Activated CD4-positive, alpha-beta T cell treated with anti-CD3 and anti-CD28 coated beads for 36 hours (primary cell): ENCODE measurements around the gene DNAAF3. TPM values are rescaled to one million over a fixed set of nuclear protein-coding genes. Genes with fewer than 3 reads are reported as not detected.
"Not testable (repeated sequence)": the region's sequence is repeated elsewhere in the genome, so short reads cannot be mapped to it uniquely, and the experiment has no call there.

ENCODE experiments used
- ATAC-seq: fragments of 200-7000 bp; cut with Tn5 transposase; one replicate; pipeline ENCODE4 v1.10.0; 2021; ENCODE audit warnings: mild to moderate bottlenecking, moderate library complexity
- CTCF ChIA-PET: fragments of 350-600 bp; sonication (Branson Sonifier 250); formaldehyde crosslinking; loops from one replicate; lab custom pipeline; 2021; ENCODE audit warnings: antibody characterized with exemption; lab: Charles Lee
- POLR2A ChIA-PET: fragments of 350-600 bp; sonication (Branson Sonifier 250); formaldehyde crosslinking; loops from one replicate; lab custom pipeline; 2021; ENCODE audit warnings: antibody characterized with exemption, inconsistent platforms; lab: Charles Lee
- DNase-seq: peaks from one replicate; pipeline ENCODE4 v3.0.0-alpha.2; 2020
- H3K27ac Mint-ChIP-seq: one replicate; pipeline ENCODE4 v1.8.0; 2021; ENCODE audit warnings: mixed read lengths
- H3K27me3 Mint-ChIP-seq: one replicate; pipeline ENCODE4 v1.8.0; 2021; ENCODE audit warnings: mixed read lengths
- H3K36me3 Mint-ChIP-seq: one replicate; pipeline ENCODE4 v1.8.0; 2021; ENCODE audit warnings: low read depth, mixed read lengths
- H3K4me1 Mint-ChIP-seq: one replicate; pipeline ENCODE4 v1.8.0; 2021; ENCODE audit warnings: mixed read lengths
- H3K4me3 Mint-ChIP-seq: one replicate; pipeline ENCODE4 v1.8.0; 2021; ENCODE audit warnings: mild to moderate bottlenecking, moderate library complexity, mixed read lengths
- H3K9me3 Mint-ChIP-seq: one replicate; pipeline ENCODE4 v1.8.0; 2021; ENCODE audit warnings: low read depth, mixed read lengths
- intact Hi-C, 2 experiments: fragments of 100-400 bp; cut with DNase I in 1 of 2; cut with micrococcal nuclease in 1 of 2; formaldehyde crosslinking; loops; one replicate each; pipeline versions ENCODE4 v1.14.2 to v1.15.1; 2022 to 2024; cut with DNase I, micrococcal nuclease
- total RNA-seq, 2 experiments: library from RNA; stranded (reverse); gene quantifications; one replicate each; pipeline ENCODE4 v1.2.3, GENCODE V29; 2021

The DNAAF3 gene
- total RNA-seq, 2 experiments from 2014 or later: 0.53 to 0.72 TPM

DNA sequence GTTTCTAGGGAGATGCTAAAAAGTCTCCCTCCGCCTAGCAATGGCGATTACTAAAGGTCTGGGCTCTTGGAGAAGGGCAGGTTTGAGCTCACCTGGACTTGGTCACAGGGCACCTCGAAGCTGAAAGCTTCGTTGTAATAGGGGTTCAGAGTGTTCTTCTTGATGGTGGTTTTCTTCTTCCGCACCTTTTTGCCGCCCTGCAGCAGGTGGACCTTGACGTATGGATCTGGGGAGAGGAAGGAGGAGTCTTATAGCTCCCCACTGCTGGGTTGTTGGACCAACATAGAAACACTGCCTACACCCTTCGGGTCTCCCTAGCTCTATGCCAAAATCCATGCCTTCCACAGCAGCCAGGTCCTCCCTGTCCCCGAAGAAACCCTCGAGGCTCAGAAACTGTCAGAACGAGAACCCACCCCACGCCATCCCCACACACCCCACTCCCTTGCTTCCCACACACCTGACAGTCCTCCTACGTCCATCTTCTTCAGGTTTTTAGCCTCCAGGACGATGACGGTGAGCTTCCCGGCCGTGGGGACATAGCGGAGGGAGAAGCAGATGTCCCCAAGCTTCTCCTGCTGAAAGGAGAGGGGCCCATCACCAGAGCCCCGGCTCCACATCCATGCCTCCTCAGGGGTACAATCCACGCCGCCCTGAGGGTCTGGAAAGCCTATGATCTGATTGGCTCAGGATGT lies 8.2 kb upstream of the DNAAF3 start:
- ChIA-PET POLR2A (no interaction called here), CTCF (interaction anchor here (1.3 to 1.8 kb wide), 2 partner anchors 14 to 16 kb away, joined by 4 to 6 read pairs; no protein-coding TSS in a partner anchor)
- peaks cover 57% of the 10 kb centered on the region for H3K27me3 Mint-ChIP-seq
- no peak overlapping the region for H3K27ac Mint-ChIP-seq
- H3K36me3 Mint-ChIP-seq: no peaks in the 10 kb centered on the region
- DNase-seq: no peak
- H3K4me3 Mint-ChIP-seq: peak overlapping the region; percentile 49
- H3K9me3 Mint-ChIP-seq: no peaks in the 10 kb centered on the region
- intact Hi-C loops: loop anchor here in 1 of 2 experiments (5.0 kb wide), 1 partner anchor 43 kb away; no protein-coding TSS in a partner anchor
- ATAC-seq: no peak
- H3K4me1 Mint-ChIP-seq: peaks cover 20% of the 10 kb centered on the region

DNA sequence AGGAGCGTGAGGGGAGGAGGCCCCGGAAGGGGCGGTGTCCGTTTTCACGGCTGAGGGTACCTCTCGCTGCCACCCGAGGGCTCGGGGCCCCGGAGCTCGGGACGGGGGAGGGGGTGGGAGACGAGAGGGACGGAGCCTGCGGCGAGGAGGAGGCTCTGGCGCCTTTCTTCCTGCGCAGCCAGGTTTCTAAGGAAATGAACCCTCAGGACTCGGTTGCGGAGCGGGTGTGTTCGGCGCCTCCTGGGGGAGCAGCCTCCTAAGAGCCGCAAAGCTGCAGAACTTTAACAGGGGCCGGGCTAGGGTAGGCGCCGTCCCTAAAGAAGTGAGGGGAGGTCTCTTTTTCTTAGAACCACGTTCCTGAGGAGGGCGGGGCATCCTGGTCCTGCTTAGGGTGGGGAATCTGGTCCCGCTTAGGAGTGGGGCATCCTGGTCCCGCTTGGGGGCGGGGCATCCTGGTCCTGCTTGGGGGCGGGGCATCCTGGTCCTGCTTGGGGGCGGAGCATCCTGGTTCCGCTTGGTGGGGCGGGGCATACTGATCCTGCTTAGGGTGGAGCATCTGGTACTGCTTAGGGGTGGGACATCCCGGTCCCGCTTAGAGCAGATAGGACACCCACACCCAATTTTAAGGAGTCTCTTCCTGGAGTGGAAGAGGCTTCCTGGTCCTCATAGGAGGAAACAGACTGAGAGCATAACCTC lies 7.4 kb upstream of the DNAAF3 start:
- Mint-ChIP-seq H3K27me3 (peaks cover 61% of the 10 kb centered on the region), H3K27ac (no peak overlapping the region), H3K36me3 (no peaks in the 10 kb centered on the region), H3K9me3 (no peaks in the 10 kb centered on the region), H3K4me1 (peaks cover 16% of the 10 kb centered on the region), H3K4me3 (peak overlapping the region; percentile 49)
- POLR2A ChIA-PET: interaction anchor here (0.6 kb wide), 1 partner anchor 44 kb away, joined by 3 read pairs; no protein-coding TSS in a partner anchor
- CTCF ChIA-PET: interaction anchor here (0.5 to 1.8 kb wide), 4 partner anchors 9 to 210 kb away, joined by 3 to 6 read pairs (median 4); no protein-coding TSS in a partner anchor
- peak; percentile 72 for DNase-seq
- intact Hi-C loops: no loop called here
- peak; percentile 69 for ATAC-seq

DNA sequence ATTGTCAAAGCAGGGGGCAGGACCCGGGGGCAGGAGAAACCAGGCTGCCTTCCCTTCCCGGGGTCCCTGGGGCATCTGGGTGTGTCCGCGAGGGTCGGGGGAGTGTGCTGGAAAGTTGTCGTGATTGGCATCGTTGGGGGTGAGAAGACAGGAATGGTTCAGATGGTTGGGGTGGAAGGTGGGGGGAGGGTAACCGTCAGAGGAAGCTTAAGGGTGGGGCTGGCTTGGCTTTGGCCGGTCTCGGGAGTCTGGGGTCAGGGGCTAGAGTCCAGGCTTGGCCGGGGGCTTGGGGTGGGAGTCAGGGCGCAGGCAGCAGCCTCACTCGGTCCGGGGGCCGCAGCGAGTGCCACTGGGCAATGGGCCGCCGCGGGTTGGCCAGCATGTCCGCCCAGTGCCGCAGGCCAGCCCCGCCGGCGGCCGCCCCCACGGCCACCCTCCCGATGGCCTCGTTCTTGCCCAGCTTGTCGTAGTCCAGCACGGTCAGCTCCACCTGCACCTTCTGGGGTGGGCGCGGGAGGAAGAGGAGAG lies 6.8 kb upstream of the DNAAF3 start:
- Mint-ChIP-seq H3K27me3 (peaks cover 62% of the 10 kb centered on the region), H3K36me3 (no peaks in the 10 kb centered on the region), H3K4me3 (peak overlapping the region; percentile 49), H3K27ac (no peak overlapping the region), H3K9me3 (no peaks in the 10 kb centered on the region), H3K4me1 (peaks cover 14% of the 10 kb centered on the region)
- CTCF ChIA-PET: interaction anchor here (0.5 to 1.8 kb wide), 3 partner anchors 10 to 210 kb away, joined by 3 to 6 read pairs (median 3); no protein-coding TSS in a partner anchor
- DNase-seq (no peak), ATAC-seq (no peak)
- POLR2A ChIA-PET: interaction anchor here (0.6 kb wide), 1 partner anchor 43 kb away, joined by 3 read pairs; no protein-coding TSS in a partner anchor
- intact Hi-C loops: no loop called here

DNA sequence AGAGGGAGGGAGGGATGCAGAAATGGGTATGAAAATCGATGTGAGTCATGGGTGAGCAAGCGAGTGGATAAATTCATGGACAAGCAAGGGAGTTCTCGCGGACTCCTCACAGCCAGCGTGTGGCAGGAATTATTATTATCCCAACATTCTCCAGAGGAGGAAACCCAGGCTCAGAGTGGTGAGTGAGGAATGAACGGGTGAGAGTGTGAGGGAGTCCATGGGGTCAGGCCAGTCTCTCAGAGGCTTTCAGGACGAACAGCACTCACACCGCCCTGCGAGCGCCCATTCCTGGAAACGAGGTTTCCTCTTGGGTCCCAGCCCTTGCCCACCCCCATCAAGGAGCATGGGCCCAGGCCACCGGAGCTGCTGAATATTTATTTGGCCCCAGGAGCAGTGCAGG lies 6.3 kb upstream of the DNAAF3 start:
- ATAC-seq (no peak), DNase-seq (no peak)
- peaks cover 14% of the 10 kb centered on the region for H3K4me1 Mint-ChIP-seq
- no peak overlapping the region for H3K27ac Mint-ChIP-seq
- H3K9me3 Mint-ChIP-seq: no peaks in the 10 kb centered on the region
- intact Hi-C loops: no loop called here
- H3K4me3 Mint-ChIP-seq: peak overlapping the region; percentile 21
- H3K27me3 Mint-ChIP-seq: peaks cover 60% of the 10 kb centered on the region
- ChIA-PET POLR2A (no interaction called here), CTCF (no interaction called here)
- no peaks in the 10 kb centered on the region for H3K36me3 Mint-ChIP-seq

DNA sequence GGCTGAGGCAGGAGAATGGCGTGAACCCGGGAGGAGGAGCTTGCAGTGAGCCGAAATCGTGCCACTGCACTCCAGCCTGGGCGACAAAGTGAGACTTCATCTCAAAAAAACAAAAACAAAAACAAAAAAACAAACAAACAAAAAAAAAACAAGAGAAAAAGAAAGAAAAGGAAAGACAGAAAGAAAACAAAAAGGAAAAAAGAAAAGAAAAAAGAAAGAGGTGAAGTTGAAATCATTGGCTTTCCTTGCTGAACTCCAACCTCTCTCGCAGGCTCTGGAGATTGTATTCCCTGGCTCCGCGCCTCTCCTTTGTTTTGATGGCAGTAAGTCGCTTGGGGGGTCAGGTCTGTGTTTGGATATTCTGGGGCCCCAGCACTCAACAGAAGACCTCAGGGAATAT lies 5.9 kb upstream of the DNAAF3 start:
- H3K27ac Mint-ChIP-seq, intact Hi-C loops, DNase-seq, ATAC-seq, H3K36me3 Mint-ChIP-seq, POLR2A ChIA-PET, CTCF ChIA-PET, H3K9me3 Mint-ChIP-seq: not testable (repeated sequence)
- H3K4me3 Mint-ChIP-seq: peak overlapping the region; percentile 21
- H3K27me3 Mint-ChIP-seq: peaks cover 63% of the 10 kb centered on the region
- peaks cover 14% of the 10 kb centered on the region for H3K4me1 Mint-ChIP-seq

DNA sequence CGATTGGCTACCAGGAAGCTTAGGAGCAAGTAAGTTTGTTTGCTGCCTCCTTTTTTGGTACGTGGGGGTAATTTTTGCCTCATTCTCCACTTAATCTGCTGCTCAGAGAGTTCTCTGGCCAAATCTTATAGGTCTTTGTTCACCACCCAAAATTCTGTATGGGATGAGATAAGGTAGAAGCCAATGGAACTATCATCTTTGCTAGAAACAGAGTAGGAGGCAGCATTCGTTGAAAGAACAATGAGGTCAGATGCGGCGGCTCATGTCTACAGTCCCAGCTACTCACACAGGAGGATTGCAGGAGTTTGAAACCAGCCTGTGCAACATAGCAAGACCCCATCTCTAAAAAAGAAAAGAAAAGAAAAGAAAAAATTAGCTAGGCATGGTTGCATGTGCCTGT lies 5.0 kb upstream of the DNAAF3 start:
- Mint-ChIP-seq H3K36me3 (no peaks in the 10 kb centered on the region), H3K4me1 (peaks cover 21% of the 10 kb centered on the region), H3K9me3 (no peaks in the 10 kb centered on the region), H3K27me3 (peaks cover 64% of the 10 kb centered on the region), H3K27ac (no peak overlapping the region), H3K4me3 (no peak overlapping the region)
- CTCF ChIA-PET: interaction anchor here (0.6 kb wide), 3 partner anchors 39 to 103 kb away, joined by 4 to 5 read pairs (median 4); no protein-coding TSS in a partner anchor
- ATAC-seq (no peak), DNase-seq (no peak)
- POLR2A ChIA-PET: interaction anchor here (0.7 kb wide), 1 partner anchor 35 kb away, joined by 3 read pairs; no protein-coding TSS in a partner anchor
- intact Hi-C loops: no loop called here

DNA sequence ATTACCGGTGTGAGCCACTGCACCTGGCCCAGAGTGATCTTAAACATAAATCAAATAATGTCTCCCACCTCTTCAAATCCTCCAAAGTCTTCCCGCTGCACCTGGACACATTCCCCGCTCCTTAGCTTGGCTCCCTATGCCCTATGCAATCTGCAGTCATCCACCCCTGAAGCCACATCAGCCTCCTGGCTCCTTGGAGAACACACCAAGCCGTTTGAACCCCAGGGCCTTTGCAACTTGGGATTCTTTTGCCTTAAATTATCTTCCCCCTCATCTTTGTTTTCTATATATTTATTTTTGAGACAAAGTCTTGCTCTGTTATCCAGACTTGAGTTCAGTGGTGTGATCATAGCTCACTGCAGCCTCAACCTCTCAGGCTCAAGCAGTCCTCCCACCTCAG lies 2.7 kb upstream of the DNAAF3 start:
- ATAC-seq (no peak), DNase-seq (no peak)
- ChIA-PET POLR2A (interaction anchor here (0.6 kb wide), 1 partner anchor 11 kb away, joined by 3 read pairs; the partner anchor contains the start of gene SYT5), CTCF (no interaction called here)
- intact Hi-C loops: loop anchor here in 1 of 2 experiments (10.0 kb wide), 2 partner anchors 436 to 704 kb away; partner anchors contain the start of genes LENG9, ZNF524 and ZNF865
- H3K4me1 Mint-ChIP-seq: peaks cover 19% of the 10 kb centered on the region
- H3K4me3 Mint-ChIP-seq: no peak overlapping the region
- H3K27ac Mint-ChIP-seq: no peak overlapping the region
- H3K36me3 Mint-ChIP-seq: no peaks in the 10 kb centered on the region
- peaks cover 57% of the 10 kb centered on the region for H3K27me3 Mint-ChIP-seq
- H3K9me3 Mint-ChIP-seq: no peaks in the 10 kb centered on the region

DNA sequence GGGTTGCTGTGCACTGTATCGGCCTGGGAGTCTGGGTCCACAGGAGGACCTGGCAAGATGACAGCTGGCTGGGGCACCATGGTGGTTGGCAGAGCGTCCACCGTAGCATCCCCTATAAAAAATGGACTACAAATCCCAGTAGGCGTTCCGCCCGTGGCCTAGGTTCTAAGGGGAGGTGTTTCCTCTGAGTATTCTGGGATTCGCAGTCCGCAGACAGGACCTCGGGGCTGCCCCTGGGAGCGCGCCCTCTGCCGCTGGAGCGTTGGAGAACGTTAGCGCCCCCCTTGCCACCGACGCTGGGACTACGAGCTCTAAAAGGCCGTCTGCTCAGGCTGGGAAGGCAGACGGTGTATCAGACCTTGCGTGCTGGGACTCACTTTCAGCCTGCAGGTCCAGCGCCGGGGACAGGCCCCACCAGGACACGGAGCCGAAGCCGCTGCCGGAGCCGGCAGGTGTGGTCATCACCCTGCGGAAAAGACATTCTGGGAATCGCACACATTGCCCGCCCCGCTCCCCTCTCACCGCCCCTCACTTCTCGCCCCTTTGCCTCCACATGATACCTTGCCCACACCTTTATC lies 372 bp downstream of the DNAAF3 start:
- ChIA-PET POLR2A (no interaction called here), CTCF (interaction anchor here (0.6 to 1.9 kb wide), 7 partner anchors 11 to 302 kb away, joined by 3 to 7 read pairs (median 3); partner anchors contain the start of genes HSPBP1 and SYT5)
- H3K4me1 Mint-ChIP-seq: peaks cover 10% of the 10 kb centered on the region
- H3K36me3 Mint-ChIP-seq: no peaks in the 10 kb centered on the region
- DNase-seq: peak; percentile 82
- H3K9me3 Mint-ChIP-seq: no peaks in the 10 kb centered on the region
- intact Hi-C loops: loop anchor here (1.0 to 10.0 kb wide), 8 partner anchors 13 to 701 kb away; partner anchors contain the start of genes ISOC2 (in 1 of the 2), KMT5C (in 1 of the 2), LENG9 (in 1 of the 2) and PPP1R12C (in 1 of the 2)
- ATAC-seq: peak; percentile 79
- H3K27me3 Mint-ChIP-seq: peaks cover 40% of the 10 kb centered on the region
- H3K4me3 Mint-ChIP-seq: peak overlapping the region; percentile 71
- no peak overlapping the region for H3K27ac Mint-ChIP-seq

DNA sequence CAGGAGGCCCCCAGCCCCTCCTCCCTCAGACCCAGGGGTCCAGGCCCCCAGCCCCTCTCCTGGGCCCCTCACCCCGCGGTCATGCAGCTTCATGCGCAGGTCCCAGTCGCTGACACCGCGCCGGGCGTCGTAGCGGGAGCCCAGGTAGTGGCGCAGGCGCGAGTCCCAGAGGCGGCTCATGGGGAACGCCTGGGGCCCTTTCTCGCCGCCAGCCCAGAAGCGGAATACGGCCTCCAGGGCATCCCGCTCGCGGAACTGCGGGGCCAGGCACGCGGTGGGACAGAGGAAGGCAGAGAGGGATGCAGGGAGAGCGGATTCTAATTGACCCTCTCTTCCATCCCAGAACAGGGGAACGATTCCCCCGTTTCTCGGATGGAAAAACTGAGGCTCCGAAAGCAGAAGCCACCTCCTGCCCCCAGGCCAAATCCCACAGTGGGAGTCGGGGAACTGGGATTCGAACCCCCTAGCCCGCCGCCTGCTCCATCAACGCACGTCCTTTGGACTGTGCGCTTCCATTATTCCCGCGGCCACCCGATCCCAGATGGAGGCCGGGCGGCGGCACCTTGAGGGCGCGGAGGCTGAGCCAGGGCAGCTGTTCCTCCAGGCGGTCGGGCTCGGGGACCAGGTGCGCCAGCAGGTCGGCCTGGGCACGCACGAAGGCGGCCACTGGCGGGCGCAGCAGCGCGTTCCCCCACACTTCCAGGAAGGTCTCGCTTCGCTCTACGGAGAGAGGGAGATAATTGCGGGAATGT lies 4.7 kb downstream of the DNAAF3 start:
- H3K9me3 Mint-ChIP-seq: no peaks in the 10 kb centered on the region
- no peak overlapping the region for H3K27ac Mint-ChIP-seq
- H3K36me3 Mint-ChIP-seq: no peaks in the 10 kb centered on the region
- intact Hi-C loops: loop anchor here (5.0 to 10.0 kb wide), 4 partner anchors 79 to 697 kb away; partner anchors contain the start of genes LENG9 (in 1 of the 2), ZNF524 (in 1 of the 2) and ZNF865 (in 1 of the 2)
- POLR2A ChIA-PET: no interaction called here
- ATAC-seq (no peak), DNase-seq (no peak)
- no peak overlapping the region for H3K4me3 Mint-ChIP-seq
- CTCF ChIA-PET: interaction anchor here (0.8 to 2.6 kb wide), 3 partner anchors 13 to 974 kb away, joined by 4 to 16 read pairs (median 4); no protein-coding TSS in a partner anchor
- H3K4me1 Mint-ChIP-seq: peaks cover 11% of the 10 kb centered on the region
- H3K27me3 Mint-ChIP-seq: peaks cover 29% of the 10 kb centered on the region

DNA sequence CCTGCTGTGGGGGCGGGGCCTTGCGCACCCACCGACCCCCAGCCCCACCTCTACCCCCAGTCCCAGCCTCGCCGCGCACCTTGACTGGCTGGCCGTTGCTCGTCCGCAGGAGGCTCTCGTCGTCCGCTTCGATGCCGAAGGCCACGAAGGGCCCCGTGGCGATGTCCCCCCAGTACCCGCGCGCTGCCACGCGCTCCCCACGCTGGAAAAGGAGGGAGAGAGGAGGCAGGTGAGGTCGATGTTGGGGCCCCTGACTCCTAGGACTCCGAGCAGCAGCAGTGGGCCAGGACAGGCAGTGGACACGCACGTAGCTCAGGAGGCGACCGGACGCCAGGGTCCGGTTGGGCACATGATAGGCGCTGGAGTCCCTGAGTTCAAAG lies 5.4 kb downstream of the DNAAF3 start:
- peaks cover 9% of the 10 kb centered on the region for H3K4me1 Mint-ChIP-seq
- H3K27me3 Mint-ChIP-seq: peaks cover 27% of the 10 kb centered on the region
- no peaks in the 10 kb centered on the region for H3K36me3 Mint-ChIP-seq
- DNase-seq (no peak), ATAC-seq (no peak)
- POLR2A ChIA-PET: interaction anchor here (0.8 kb wide), 1 partner anchor 73 kb away, joined by 3 read pairs; no protein-coding TSS in a partner anchor
- H3K4me3 Mint-ChIP-seq: no peak overlapping the region
- CTCF ChIA-PET: interaction anchor here (0.6 to 2.6 kb wide), 13 partner anchors 11 to 984 kb away, joined by 3 to 16 read pairs (median 4); partner anchors contain the start of gene TNNT1
- H3K27ac Mint-ChIP-seq: no peak overlapping the region
- no peaks in the 10 kb centered on the region for H3K9me3 Mint-ChIP-seq
- intact Hi-C loops: loop anchor here (1.0 to 10.0 kb wide), 7 partner anchors 20 to 696 kb away; partner anchors contain the start of genes LENG9 (in 1 of the 2), PPP1R12C (in 1 of the 2), ZNF524 (in 1 of the 2) and ZNF865 (in 1 of the 2)
